ENCODE data around the gene BCL3.
A peak's percentile ranks its signal among the peaks of the same experiment; 100 is the strongest.

The BCL3 gene

DNA sequence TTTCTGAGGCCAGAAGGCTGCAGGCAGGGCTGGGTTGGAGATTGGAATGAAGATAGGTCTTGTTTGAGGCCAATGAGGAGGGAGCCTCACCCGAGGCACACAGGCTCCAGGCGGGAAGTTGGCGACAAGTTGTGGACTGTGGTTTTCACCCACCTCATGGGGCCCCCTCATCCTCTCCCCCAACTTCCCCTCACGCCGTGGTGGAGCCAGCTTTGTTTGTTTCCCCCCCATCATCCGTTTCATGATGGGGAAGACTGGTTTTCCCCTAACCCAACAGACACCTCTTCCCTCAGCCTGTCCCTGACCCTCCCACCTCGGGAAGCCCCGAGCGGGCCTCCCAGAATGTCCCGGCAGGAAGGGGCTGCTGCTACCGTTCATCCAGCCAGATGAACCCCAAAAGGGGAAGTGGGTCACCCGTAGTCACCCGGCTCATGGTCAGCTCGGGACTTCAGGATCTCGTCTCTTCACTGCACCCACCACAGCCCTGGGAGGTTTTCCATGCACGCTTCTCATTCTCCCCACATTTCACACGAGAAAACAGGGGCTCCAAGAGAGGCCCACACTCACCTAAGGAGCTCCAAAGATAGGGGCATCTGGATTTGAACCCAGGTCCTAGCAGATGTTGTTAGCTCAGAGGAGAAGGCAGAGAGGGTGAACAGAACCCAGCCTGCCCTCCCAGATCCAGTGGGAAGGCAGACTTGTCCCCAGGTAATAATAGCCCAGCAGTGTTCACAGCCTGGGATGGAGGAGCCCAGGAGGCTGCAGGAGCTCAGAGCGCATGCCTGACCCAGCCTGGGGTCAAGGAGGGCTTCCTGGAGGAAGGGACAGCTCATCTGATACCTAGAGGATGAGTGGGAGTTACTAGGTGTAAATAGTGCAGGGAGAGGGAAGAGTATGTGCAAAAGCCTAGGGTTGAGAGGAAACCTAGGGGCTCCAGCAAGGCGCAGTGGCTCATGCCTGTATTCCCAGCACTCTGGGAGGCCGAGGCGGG lies 26.1 kb upstream of the BCL3 start:
- DNase-seq = no peak

DNA sequence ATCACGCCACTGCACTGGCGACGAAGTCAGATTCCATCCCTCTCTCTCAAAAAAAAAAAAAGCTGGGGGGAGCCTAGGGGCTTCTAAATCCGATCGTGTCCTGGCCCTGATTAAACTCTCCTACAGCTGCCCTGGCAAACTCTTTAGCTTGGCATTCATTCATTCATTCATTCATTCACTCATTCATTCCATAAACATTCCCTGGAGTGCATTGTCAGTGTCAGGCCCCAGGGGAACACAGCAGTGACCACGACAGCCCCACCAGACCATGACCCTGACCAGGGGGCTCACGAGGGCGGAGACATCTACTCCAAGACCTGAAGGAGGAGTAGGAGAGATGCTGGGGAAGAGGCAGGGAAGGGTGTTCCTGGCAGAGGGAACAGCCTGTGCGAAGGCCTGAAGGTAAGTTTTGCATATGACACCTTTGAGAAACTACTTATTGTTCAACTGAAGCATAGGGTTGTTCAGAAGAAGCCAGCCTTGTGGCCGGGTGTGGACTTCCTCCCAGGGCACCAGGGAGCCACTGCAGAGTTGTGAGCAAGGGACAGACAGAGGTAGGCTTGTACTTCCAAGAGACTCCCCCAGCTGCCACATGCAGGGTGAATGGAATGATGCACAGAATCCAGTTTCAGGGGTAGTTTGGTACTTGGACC lies 25.1 kb upstream of the BCL3 start:
- no peak for DNase-seq

DNA sequence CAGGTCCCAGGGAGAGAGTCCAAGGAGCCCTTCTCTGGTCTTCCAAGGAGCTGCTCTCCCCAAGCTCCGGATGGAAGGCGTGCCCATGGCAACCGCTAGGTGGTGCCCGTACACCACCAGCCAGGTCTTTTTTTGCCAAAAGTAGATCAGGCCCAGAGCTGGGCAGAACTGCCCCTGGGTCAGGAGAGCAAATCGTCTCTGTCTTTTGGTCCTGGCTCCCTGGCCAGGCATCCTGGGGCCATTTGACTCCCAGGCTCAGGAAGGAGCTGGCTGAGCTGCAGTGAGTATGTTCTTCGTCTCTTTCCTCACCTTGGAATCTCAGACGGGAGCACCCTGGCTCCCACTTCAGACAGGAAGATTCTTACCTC lies 24.6 kb upstream of the BCL3 start:
- peak; percentile 45 for DNase-seq

DNA sequence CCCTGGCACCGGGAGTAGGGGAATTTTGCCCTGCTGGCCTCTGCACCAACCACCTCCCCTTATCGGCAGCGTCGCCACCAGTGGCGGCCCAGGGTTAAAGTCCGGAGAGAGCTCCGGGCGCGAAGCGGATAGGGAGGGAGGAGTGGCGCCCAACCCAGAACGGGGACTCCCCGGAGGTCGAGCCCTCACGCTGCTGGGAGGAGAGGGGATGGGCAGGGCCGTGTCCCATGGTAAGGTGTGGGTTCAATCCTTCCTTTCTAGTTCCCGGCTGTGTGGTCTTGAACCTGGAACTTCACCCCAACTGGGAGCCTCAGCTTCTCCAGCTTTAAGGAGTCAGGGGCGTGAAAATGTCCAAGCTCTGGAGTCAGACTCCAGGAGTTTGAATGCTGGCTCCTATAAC lies 23.3 kb upstream of the BCL3 start:
- DNase-seq = no peak

DNA sequence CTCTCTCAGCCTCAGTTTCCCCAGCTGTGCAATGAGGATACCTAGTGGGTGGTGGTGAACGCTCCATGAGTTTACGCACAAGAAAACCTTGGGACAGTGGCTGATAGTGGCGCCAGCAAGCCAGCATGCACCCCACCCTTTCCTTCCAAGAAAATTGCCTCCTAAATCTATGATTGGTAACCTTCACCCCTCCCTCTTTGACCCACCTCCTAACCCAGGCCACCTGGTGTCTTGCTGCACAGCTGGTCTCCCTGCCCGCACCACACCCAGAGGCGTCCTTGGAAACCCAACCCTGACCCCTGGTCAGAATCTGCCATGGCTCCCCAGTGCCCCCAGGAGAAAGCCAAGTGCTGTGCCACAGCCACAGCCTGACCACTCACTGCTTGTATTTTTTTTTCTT lies 22.8 kb upstream of the BCL3 start:
- DNase-seq = no peak

DNA sequence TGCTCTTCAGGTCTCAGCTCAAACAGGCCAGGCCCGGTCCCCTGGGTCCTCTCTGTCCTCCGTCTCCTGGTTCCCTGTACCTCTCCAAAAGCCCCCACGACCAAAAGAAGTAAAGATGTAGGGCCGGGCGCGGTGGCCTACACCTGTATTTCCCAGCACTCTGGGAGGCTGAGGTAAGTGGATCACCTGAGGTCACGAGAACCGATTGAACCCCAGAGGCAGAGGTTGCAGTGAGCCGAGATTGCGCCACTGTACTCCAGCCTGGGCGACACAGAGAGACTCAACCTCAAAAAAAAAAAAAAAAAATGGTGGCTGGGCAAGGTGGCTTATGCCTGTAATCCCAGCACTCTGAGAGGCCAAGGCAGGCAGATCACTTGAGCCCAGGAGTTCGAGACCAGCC lies 22.0 kb upstream of the BCL3 start:
- no peak for DNase-seq

DNA sequence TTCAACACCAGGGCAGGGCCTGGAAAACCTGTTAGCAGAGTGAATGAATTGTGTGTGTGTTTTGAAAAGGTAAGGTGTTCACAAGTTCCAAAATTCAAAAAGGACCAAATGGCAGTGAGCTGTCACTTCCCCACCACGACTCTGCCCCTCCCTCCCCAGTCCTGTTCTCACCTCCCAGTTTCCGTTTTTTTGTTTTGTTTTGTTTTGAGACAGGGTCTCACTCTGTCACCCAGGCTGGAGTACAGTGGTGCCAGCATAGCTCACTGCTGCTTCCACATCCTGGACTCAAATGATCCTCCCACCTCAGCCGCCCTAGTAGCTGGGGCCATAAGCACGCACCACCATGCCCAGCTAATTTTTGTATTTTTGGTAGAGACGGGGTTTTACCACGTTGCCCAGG lies 20.3 kb upstream of the BCL3 start:
- DNase-seq = no peak

DNA sequence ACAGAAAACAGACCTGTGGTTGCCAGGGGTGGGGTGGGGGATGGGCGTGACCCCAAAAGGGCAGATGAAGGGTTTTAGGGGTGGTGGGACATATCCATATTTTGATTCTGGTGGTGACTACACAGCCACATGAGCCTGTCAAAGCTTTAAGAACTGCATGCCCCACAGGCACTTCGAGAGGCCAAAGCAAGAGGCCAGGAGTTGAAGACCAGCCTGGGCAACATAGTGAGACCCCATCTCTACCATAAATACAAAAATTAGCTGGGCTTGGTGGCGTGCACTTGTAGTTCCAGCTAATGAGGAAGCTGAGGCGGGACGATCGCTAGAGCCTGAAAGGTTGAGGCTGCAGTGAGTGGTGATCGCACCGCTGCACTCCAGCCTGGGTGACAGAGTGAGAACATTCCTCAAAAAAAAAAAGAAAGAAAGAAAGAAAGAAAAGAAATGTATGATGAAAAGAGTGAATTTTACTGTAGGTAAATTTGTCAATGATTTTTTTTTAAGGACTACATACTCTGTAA lies 18.9 kb upstream of the BCL3 start:
- DNase-seq = no peak

DNA sequence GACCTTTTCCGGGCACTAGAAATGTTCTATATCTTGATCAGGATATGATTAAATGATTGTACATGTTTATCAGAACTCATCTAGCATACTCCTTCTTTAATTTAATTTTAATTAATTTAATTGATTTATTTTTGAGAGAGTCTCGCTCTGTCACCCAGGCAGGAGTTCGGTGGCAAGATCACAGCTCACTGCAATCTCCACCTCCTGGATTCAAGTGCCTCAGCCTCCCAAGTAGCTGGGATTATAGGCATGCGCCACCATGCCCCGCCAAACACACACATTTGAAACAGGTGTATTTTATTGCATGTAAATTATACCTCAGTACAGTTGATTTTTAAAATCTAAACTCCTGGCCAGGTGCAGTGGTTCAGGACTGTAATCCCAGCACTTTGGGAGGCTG lies 17.4 kb upstream of the BCL3 start:
- no peak for DNase-seq

DNA sequence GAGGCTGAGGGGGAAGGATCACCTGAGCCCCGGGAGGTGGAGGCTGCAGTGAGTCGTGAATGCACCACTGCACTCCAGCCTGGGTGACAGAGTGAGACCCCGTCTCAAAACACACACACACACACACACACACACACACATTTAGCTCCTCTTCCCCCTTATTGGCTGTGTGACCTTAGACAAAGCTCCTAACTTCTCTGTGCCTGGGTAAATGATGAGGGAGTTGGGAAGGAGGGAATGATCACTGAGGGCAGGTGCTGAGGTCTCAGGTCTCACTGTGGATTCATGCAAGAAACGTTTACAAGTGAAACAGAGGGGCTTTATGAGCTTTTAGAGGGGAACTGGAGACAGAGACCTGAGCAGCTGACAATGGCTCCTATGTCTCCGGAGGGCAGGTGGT lies 16.9 kb upstream of the BCL3 start:
- no peak for DNase-seq

DNA sequence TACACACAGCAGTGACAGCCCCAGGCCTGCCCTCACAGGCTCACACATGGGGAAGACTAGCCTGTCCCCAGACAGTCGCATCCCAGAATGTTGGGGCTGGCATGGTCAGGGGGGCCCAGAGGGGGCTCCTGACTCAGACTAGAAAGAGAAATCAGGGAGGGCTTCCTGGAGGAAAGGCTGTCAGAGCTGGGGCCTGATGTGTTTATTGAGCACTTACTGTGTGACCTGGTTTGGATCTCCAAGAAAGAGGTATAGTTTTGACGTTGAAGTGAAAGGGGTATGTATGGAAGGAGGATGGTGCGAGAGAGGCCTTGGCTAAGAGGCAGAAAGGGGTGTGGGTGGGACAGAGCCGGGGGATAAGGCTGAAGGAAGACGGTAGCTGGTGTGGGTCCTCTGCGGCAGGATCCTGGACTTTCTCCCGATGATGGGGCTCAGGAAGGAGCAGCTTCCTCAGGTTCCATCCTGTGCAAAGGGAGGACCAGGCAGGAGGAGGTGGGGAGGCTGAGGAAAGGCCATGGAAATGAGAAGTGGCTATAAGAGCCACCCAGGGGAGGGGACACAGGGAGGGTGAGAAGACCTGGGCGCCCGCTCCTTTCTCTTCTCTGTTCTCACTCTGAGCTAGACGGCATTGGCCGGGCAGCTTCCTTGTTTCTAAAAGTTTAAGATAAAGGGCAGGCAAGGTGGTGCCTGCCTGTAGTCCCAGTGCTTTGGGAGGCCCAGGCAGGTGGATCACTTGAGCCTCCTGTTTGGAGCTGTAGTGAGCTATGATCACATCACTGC lies 16.1 kb upstream of the BCL3 start:
- no peak for DNase-seq

DNA sequence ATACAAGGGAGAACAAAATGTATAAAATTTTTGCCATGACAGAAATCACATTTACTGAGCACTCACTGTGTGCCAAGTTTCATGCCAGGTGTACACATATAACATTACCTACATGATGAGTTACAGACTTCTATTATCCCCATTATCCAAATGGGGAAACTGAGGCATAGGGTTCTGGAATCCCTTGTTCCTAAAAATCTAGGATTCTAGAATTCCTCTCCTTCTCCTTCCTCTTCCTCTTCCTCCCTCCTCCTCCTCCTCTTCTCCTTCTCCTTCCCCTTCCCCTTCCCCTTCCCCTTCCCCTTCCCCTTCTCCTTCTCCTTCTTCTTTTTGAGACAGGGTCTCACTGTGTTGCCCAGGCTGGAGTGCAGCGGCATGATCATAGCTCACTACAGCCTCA lies 14.2 kb upstream of the BCL3 start:
- no peak for DNase-seq

DNA sequence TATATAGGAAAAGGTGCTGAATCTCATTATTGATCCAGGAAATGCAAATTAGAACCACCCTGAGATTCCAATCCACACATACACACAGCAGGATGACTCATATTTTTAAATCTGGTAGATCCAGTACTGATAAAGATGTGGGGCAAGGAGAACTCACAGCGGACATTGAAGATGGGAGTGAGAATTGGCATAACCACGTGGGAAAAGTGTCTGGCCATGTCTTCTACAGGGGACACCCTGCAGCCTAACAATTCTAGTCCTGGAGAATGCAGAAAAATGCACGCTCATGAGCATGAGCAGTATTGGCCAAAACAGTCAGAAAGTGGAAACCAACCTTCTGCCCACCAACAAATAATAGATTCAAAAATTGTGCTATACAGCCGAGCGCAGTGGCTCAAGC lies 13.5 kb upstream of the BCL3 start:
- DNase-seq = no peak

DNA sequence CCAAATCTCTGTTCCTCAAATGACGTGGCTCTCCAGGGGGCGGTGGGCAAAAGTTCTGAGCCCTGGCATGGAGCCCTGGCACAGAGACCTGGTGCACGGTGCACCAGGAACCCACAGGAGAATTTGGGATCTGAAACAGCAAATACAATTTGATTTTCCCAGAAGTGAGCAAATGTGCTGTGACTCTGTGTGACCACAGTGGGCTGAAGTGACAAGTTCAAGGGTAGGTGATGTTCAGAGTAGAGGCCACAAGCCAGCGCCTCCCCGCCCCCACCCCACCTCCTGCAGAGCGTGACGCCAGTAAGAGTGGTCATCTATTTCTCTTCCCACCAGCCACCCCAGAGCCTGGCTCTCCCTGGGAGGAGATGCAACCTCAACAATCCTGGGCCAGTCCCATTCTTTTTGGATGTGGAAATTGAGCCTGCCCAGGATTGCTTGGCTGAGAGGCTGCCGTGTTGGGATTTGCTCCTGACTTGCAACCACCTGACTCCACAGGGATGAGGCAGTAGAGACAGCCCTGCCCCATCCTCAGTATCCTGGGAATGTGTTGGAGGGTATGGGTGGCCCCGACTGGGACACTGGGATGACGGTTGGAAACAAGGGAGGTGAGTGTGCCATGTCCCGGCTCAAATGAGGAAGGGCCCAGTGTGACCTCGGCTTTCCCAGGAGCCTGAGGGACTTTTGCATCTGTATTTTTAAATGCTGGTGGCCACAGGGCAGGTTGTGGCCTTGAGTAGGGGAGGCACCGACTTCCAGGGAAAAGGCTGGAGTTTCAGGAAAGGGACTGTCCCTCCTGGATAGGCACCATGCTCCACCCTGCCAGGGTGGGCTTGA lies 11.1 kb upstream of the BCL3 start:
- DNase-seq = no peak

DNA sequence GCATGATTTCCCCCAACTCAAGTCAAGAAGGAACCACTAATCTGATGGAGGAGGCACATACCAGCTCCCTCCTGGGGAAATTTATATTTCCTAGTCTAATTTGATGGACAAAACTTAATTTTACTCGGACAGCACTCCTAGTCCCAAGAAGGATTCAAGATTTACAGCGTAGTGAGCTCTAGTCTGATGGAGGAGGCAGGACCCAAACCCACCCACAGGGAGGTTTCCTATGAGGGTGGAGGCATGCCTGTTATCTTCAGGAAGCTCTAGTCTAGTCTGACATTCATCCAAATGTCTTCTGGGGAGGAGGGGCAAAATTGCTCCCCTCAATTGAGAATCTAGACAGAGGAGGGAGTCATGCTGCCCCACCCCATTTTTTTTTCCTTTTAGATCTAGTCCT lies 10.4 kb upstream of the BCL3 start:
- no peak for DNase-seq

DNA sequence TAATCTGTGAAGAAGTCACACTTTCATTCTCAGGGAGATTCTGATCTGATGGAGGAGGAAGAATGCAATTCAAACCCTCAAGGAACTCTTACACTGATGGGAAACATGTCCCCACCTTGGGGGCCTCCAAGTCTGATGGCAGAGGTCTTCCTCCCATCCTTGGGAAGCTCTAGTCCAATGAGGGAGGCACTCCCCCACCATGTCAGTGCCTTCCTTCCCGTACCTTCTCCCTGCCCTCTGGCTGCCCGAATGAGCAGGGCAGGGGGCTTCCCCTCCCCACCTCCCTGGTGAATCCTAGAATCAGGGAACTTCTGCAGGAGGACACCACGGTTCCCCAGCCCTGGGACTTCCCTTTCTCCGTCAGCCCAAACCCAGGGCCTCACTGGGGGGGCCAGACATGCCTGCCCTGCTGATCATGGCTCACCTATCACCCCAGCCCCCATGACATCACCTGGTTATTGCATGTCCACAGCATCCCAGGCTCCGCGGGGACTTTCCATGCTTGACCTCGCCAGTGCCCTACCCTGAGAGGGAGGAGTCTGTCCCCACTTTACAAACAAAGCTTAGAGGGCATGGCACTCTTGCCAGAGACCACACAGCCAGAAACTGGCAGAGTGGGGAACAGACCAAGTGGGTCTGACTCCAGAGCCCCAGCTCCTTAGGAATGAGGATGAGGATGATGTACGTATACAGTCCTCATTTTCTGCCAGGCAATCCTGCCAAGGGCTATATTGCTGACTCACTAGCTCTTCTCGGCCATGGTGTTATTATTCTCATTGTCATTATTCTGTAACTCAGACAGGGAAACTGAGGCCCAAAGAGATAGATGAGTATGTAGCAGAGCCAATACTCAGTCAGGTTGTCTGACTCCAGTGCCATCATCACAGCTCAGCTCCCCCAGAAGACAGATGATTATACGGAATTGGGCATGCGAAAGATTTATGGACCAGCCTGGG lies 9.6 kb upstream of the BCL3 start:
- DNase-seq = no peak

DNA sequence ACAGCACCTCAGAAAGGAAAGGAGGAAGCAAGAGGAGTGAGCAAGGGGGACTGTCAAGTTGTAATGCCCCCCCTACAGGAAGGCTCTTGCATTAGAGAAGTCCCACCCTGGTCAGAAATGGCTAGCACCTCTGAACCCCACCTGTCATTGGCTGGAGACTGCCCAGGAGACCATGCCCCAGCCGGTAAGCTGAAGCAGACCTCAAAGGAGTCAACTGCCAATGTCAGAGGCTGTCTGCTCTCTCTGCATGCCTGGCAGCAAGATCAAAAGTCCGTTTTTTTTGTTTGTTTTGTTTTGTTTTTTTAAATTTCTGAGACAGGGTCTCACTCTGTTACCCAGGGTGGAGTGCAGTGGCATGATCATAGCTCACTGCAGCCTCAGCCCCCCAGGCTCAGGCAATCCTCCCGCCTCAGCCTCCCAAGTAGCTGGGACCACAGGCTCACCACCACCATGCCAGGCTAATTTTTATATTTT lies 8.1 kb upstream of the BCL3 start:
- no peak for DNase-seq

DNA sequence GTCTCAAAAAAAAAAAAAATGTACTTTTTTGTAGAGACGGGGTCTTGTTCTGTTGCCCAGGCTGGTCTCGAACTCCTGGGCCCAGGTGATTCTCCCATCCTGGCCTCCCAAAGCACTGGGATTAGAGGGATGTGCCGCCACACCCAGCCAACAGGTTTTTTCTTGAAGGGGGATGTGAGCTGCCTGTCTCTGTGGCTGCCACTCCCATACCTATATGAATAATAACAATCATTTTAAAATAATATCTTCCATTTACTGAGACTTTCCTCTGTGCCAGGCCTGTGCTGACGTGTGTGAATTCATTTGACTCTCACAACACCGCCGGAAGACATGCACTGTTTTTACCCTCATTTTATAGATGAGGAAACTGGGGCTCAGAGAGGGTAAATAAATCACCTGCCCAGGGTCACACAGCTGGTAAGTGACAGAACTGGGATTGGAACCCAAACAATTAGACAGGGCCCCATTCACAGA lies 7.2 kb upstream of the BCL3 start:
- DNase-seq = no peak

DNA sequence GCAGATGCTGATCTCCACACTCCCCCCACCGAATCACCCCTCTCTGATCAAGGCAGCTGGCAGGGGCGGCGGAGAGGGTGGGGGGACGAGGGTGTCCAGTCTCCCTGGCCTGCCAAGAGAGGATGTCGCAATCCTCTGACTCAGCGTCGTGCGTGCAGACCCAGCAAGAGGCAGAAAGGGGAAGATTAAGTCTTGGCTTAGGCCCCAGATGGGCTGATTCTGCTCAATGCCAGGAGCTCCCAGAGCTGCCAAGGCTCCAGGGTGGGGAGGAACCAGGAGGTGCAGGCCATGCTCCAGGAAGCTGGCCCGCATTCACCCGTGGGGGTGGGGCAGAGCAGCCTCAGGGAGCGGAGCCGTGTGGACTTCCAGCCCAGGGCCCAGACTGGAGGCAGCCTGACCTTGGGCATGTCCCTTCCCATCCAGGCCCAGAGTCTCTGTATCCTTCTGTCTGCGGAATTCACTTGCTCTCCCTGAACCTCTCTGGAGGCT lies 6.6 kb upstream of the BCL3 start:
- no peak for DNase-seq

DNA sequence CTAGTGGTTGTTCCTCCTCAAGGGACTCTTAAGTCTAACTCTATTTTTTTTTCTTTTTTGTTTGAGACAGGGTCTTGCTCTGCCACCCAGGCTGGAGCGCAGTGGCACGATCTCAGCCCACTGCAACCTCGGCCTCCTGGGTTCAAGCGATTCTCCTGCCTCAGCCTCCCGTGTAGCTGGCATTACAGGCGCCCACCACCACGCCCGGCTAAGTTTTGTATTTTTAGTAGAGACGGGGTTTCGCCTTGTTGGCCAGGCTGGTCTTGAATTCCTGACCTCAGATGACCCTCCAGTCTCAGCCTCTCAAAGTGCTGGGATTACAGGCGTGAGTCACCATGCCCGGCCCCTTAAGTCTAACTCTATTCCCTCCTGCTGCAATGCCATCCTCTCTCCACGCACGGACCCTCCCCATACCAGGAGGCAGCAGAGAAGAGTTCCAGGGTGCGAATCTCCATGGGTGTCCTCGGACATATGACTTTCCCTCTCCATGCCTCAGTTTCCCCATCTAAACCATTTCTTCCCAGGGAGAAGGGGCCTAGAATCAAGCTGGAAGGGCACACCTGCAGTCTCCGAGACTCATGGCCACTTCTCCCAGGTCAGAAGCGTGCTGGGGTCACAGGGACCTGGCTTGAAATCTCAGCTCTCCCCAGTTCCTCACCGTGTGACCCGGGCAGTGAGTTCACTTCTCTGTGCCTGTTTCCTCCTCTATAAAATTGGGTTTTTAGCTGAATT lies 6.0 kb upstream of the BCL3 start:
- no peak for DNase-seq

All from NCI-H748 treated with DMSO at 0.1 percent for 48 hours (cell line).